Left hindlimb (tissue), 1 donor: ENCODE results near the gene ROM1.

Experiments used
- DNase-seq: peaks from one replicate; pipeline ENCODE4 v3.0.0-alpha.2; 2018

The ROM1 gene

DNA sequence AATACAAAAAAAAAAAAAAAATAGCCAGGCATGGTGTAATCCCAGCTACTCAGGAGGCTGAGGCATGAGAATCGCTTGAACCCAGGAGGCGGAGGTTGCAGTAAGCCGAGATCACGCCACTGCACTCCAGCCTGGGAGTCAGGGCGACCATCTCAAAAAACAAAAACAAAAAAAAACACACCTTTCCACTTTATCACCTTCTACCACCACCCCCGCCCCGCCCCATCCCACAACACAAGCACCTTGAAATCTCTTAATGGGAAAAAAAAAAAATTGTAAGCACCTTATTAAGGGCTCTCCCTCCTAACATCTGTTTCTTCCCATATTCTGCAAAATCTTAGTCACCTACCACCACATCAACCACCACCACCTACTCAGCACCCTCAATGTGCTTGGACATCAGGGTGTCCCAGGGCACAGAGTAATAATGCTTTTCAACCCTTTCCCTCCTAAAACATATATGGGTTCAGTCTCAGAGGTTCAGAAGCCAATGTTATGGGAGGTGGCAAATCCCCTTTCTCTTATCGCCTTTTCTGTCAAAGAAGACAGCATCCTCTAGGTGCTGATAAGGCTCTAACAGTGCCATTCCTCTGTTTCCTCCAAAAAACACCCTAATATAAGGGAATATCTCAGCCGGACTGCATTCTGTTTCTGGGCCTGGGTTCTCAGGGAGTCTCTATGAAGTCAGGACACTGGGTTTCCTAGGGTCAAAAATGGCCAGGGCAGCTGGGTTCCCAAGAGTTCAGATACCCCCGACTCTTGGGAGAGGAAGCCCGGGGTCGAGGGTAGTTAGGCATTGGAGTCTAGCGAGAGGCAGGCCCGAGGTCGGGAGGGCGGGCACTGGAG lies 39.3 kb downstream of the ROM1 start:
- DNase-seq: no peak

DNA sequence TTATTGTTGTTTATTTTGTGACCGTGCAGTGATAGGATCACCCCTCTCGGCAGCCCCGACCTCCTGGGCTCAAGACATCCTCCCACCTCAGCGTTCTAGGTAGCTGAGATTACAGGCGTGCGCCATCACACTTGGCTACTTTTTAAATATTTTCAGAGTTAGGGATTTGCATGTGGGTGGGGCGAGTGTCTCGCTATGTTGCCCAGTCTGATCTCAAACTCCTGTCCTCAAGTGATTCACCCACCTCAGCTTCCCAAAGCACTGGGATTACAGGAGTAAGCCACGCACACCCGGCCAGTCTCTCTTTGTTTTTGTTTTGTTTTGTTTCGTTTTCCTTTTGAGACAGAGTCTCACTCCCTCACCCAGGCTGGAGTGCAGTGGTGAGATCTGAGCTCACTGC lies 41.2 kb downstream of the ROM1 start:
- no peak for DNase-seq

GRCh38 chr11:62656796-62657429 lies 43.9 kb downstream of the ROM1 start:
- DNase-seq: no peak

DNA sequence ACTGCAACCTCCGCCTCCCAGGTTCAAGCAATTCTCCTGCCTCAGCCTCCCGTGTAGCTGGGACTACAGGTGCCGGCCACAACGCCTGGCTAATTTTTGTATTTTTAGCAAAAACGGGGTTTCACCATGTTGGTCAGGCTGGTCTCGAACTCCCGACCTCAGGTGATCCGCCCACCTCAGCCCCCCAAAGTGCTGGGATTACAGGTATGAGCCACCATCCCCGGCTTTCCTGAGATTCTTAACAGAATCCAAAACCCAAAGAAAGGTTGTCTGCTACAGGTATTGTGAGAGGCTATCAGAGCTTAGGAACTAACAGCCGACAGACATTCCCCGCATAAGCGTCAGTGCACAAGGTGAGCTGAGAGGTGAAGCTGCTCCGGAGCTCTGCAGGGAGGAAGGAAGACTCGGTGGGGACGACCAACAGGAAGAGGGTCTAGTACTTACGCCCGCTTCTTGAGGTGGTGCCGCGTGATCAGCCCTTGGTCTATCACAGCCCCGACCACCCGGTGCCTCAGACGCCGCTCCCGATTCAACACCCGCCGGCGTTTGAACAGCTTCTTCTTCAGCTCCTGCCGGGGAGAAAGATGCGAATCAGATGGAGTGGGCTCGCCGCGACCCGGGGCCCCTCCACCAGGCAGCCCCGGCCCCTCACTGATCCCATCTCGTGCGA lies 51.5 kb downstream of the ROM1 start:
- no peak for DNase-seq
